Measurements from ENCODE around the gene BARX2.

BARX2 gene

GRCh38 chr11:129427376-129427775 is 51.7 kb downstream of the BARX2 start:
- Mint-ChIP-seq H3K27ac (no peak overlapping the region), H3K9me3 (peaks cover 5% of the 10 kb centered on the region), H3K4me3 (no peak overlapping the region), H3K27me3 (ENCODE audit: low read depth) (peaks cover 16% of the 10 kb centered on the region), H3K36me3 (ENCODE audit: low read depth) (no peaks in the 10 kb centered on the region), H3K4me1 (ENCODE audit: low read depth) (peaks cover 5% of the 10 kb centered on the region)

GRCh38 chr11:129427816-129428406 is 52.3 kb downstream of the BARX2 start:
- Mint-ChIP-seq H3K36me3 (ENCODE audit: low read depth) (no peaks in the 10 kb centered on the region), H3K4me1 (ENCODE audit: low read depth) (peaks cover 5% of the 10 kb centered on the region), H3K4me3 (no peak overlapping the region), H3K27ac (no peak overlapping the region), H3K9me3 (peaks cover 5% of the 10 kb centered on the region), H3K27me3 (ENCODE audit: low read depth) (peaks cover 16% of the 10 kb centered on the region)

GRCh38 chr11:129428557-129428956 is 52.9 kb downstream of the BARX2 start:
- H3K27ac Mint-ChIP-seq: no peak overlapping the region
- peaks cover 5% of the 10 kb centered on the region for H3K4me1 Mint-ChIP-seq (ENCODE audit: low read depth)
- H3K27me3 Mint-ChIP-seq (ENCODE audit: low read depth): peaks cover 16% of the 10 kb centered on the region
- H3K9me3 Mint-ChIP-seq: peaks cover 5% of the 10 kb centered on the region
- H3K36me3 Mint-ChIP-seq (ENCODE audit: low read depth): no peaks in the 10 kb centered on the region
- H3K4me3 Mint-ChIP-seq: no peak overlapping the region

GRCh38 chr11:129434641-129435498 is 59.2 kb downstream of the BARX2 start:
- Mint-ChIP-seq H3K27ac (no peak overlapping the region), H3K27me3 (ENCODE audit: low read depth) (peaks cover 6% of the 10 kb centered on the region), H3K9me3 (peaks cover 5% of the 10 kb centered on the region), H3K4me1 (ENCODE audit: low read depth) (peaks cover 8% of the 10 kb centered on the region), H3K4me3 (no peak overlapping the region), H3K36me3 (ENCODE audit: low read depth) (no peaks in the 10 kb centered on the region)

GRCh38 chr11:129435499-129436245 is 60.0 kb downstream of the BARX2 start:
- peaks cover 5% of the 10 kb centered on the region for H3K9me3 Mint-ChIP-seq
- peaks cover 4% of the 10 kb centered on the region for H3K27me3 Mint-ChIP-seq (ENCODE audit: low read depth)
- H3K4me1 Mint-ChIP-seq (ENCODE audit: low read depth): peaks cover 7% of the 10 kb centered on the region
- no peak overlapping the region for H3K4me3 Mint-ChIP-seq
- no peaks in the 10 kb centered on the region for H3K36me3 Mint-ChIP-seq (ENCODE audit: low read depth)
- no peak overlapping the region for H3K27ac Mint-ChIP-seq

- H3K36me3 Mint-ChIP-seq (ENCODE audit: low read depth): no peaks in the 10 kb centered on the region
- no peaks in the 10 kb centered on the region for H3K9me3 Mint-ChIP-seq
- no peak overlapping the region for H3K4me3 Mint-ChIP-seq
- H3K27me3 Mint-ChIP-seq (ENCODE audit: low read depth): no peaks in the 10 kb centered on the region
- peaks cover 7% of the 10 kb centered on the region for H3K4me1 Mint-ChIP-seq (ENCODE audit: low read depth)
- no peak overlapping the region for H3K27ac Mint-ChIP-seq
Measured at GRCh38 chr11:129436573-129436972, 60.9 kb downstream of the BARX2 start.

GRCh38 chr11:129440028-129440713 is 64.5 kb downstream of the BARX2 start:
- H3K27me3 Mint-ChIP-seq (ENCODE audit: low read depth): no peaks in the 10 kb centered on the region

GRCh38 chr11:129442171-129442570 is 66.5 kb downstream of the BARX2 start:
- H3K4me1 Mint-ChIP-seq (ENCODE audit: low read depth): peaks cover 20% of the 10 kb centered on the region
- H3K9me3 Mint-ChIP-seq: peaks cover 2% of the 10 kb centered on the region
- no peaks in the 10 kb centered on the region for H3K27me3 Mint-ChIP-seq (ENCODE audit: low read depth)
- no peak overlapping the region for H3K27ac Mint-ChIP-seq
- H3K4me3 Mint-ChIP-seq: no peak overlapping the region
- peaks cover 5% of the 10 kb centered on the region for H3K36me3 Mint-ChIP-seq (ENCODE audit: low read depth)

More at GRCh38 chr11:129440028-129440713, 64.5 kb downstream of the BARX2 start:
- H3K9me3 Mint-ChIP-seq: no peaks in the 10 kb centered on the region
- peaks cover 16% of the 10 kb centered on the region for H3K4me1 Mint-ChIP-seq (ENCODE audit: low read depth)
- H3K27ac Mint-ChIP-seq: no peak overlapping the region
- H3K36me3 Mint-ChIP-seq (ENCODE audit: low read depth): peaks cover 2% of the 10 kb centered on the region
- no peak overlapping the region for H3K4me3 Mint-ChIP-seq

GRCh38 chr11:129443276-129443675 is 67.6 kb downstream of the BARX2 start:
- Mint-ChIP-seq H3K4me3 (no peak overlapping the region), H3K9me3 (peaks cover 4% of the 10 kb centered on the region), H3K36me3 (ENCODE audit: low read depth) (peaks cover 5% of the 10 kb centered on the region), H3K27me3 (ENCODE audit: low read depth) (no peaks in the 10 kb centered on the region), H3K4me1 (ENCODE audit: low read depth) (peaks cover 24% of the 10 kb centered on the region), H3K27ac (no peak overlapping the region)

GRCh38 chr11:129444274-129444673 is 68.6 kb downstream of the BARX2 start:
- H3K27me3 Mint-ChIP-seq (ENCODE audit: low read depth): no peaks in the 10 kb centered on the region
- peaks cover 24% of the 10 kb centered on the region for H3K4me1 Mint-ChIP-seq (ENCODE audit: low read depth)
- no peak overlapping the region for H3K27ac Mint-ChIP-seq
- peaks cover 4% of the 10 kb centered on the region for H3K9me3 Mint-ChIP-seq
- peaks cover 5% of the 10 kb centered on the region for H3K36me3 Mint-ChIP-seq (ENCODE audit: low read depth)
- H3K4me3 Mint-ChIP-seq: no peak overlapping the region

- peaks cover 24% of the 10 kb centered on the region for H3K4me1 Mint-ChIP-seq (ENCODE audit: low read depth)
- no peaks in the 10 kb centered on the region for H3K27me3 Mint-ChIP-seq (ENCODE audit: low read depth)
- H3K4me3 Mint-ChIP-seq: no peak overlapping the region
- H3K36me3 Mint-ChIP-seq (ENCODE audit: low read depth): peaks cover 7% of the 10 kb centered on the region
- H3K27ac Mint-ChIP-seq: no peak overlapping the region
- peaks cover 4% of the 10 kb centered on the region for H3K9me3 Mint-ChIP-seq
Measured at GRCh38 chr11:129445226-129445625, 69.6 kb downstream of the BARX2 start.

GRCh38 chr11:129446572-129446971 is 70.9 kb downstream of the BARX2 start:
- H3K27ac Mint-ChIP-seq: no peak overlapping the region
- no peak overlapping the region for H3K4me3 Mint-ChIP-seq
- peaks cover 12% of the 10 kb centered on the region for H3K9me3 Mint-ChIP-seq
- H3K27me3 Mint-ChIP-seq (ENCODE audit: low read depth): no peaks in the 10 kb centered on the region
- peaks cover 24% of the 10 kb centered on the region for H3K4me1 Mint-ChIP-seq (ENCODE audit: low read depth)
- H3K36me3 Mint-ChIP-seq (ENCODE audit: low read depth): peaks cover 8% of the 10 kb centered on the region

GRCh38 chr11:129447654-129448239 is 72.1 kb downstream of the BARX2 start:
- Mint-ChIP-seq H3K4me1 (ENCODE audit: low read depth) (peaks cover 21% of the 10 kb centered on the region), H3K36me3 (ENCODE audit: low read depth) (peaks cover 8% of the 10 kb centered on the region), H3K4me3 (no peak overlapping the region), H3K27me3 (ENCODE audit: low read depth) (no peaks in the 10 kb centered on the region), H3K27ac (peak overlapping the region; percentile 53), H3K9me3 (peaks cover 12% of the 10 kb centered on the region)

GRCh38 chr11:129451524-129451923 is 75.9 kb downstream of the BARX2 start:
- Mint-ChIP-seq H3K4me1 (ENCODE audit: low read depth) (peaks cover 7% of the 10 kb centered on the region), H3K36me3 (ENCODE audit: low read depth) (peaks cover 5% of the 10 kb centered on the region)

More at GRCh38 chr11:129451524-129451923, 75.9 kb downstream of the BARX2 start:
- no peaks in the 10 kb centered on the region for H3K27me3 Mint-ChIP-seq (ENCODE audit: low read depth)
- H3K27ac Mint-ChIP-seq: no peak overlapping the region
- H3K9me3 Mint-ChIP-seq: peaks cover 12% of the 10 kb centered on the region
- H3K4me3 Mint-ChIP-seq: no peak overlapping the region

Measured in T-helper 1 cell treated with Interleukin-12 subunit alpha and Interleukin-12 subunit beta and Interleukin-4 antibody, amounts not matched to agents 30 μg/mL and 1 μg/mL, for 36 hours (primary cell).